Measurements from ENCODE around the gene MRPS18A.
A peak's percentile ranks its signal among the peaks of the same experiment; 100 is the strongest.

Gene MRPS18A

GRCh38 chr6:43630980-43631619 is 56.5 kb downstream of the MRPS18A start:
- DNase-seq: no peak

GRCh38 chr6:43629505-43630300 is 57.9 kb downstream of the MRPS18A start:
- peak; percentile 95 for DNase-seq

- DNase-seq: peak; percentile 96
Observed at GRCh38 chr6:43629104-43629504, 58.5 kb downstream of the MRPS18A start, which contains the start of gene GTPBP2. GTPBP2 (minus strand) TSS chr6:43629264; CDS start chr6:43629162, 102 bp downstream.

GRCh38 chr6:43628393-43629103 is 59.0 kb downstream of the MRPS18A start:
- no peak for DNase-seq

- DNase-seq: peak; percentile 86
Observed at GRCh38 chr6:43627008-43627825, 60.4 kb downstream of the MRPS18A start.

GRCh38 chr6:43625393-43625992 is 62.1 kb downstream of the MRPS18A start:
- DNase-seq: no peak

- DNase-seq: no peak
Observed at GRCh38 chr6:43624786-43625288, 62.8 kb downstream of the MRPS18A start.

- DNase-seq: no peak
Observed at GRCh38 chr6:43623880-43624785, 63.5 kb downstream of the MRPS18A start.

- DNase-seq: no peak
Observed at GRCh38 chr6:43622541-43622940, 65.0 kb downstream of the MRPS18A start.

GRCh38 chr6:43621836-43622180 is 65.8 kb downstream of the MRPS18A start:
- DNase-seq: no peak

Measured in SHP77 treated with DMSO at 0.1 percent for 48 hours (cell line).